Measurements from ENCODE around the gene CDK5R2.

Gene CDK5R2

GRCh38 chr2:218981390-218981880 is 22.0 kb downstream of the CDK5R2 start:
- H3K27ac ChIP-seq: no peak overlapping the region
- TF ChIP-seq ZFX (IDR thresholded peaks at IDR 0.05): no peak
- TF ChIP-seq, protein P1, sequence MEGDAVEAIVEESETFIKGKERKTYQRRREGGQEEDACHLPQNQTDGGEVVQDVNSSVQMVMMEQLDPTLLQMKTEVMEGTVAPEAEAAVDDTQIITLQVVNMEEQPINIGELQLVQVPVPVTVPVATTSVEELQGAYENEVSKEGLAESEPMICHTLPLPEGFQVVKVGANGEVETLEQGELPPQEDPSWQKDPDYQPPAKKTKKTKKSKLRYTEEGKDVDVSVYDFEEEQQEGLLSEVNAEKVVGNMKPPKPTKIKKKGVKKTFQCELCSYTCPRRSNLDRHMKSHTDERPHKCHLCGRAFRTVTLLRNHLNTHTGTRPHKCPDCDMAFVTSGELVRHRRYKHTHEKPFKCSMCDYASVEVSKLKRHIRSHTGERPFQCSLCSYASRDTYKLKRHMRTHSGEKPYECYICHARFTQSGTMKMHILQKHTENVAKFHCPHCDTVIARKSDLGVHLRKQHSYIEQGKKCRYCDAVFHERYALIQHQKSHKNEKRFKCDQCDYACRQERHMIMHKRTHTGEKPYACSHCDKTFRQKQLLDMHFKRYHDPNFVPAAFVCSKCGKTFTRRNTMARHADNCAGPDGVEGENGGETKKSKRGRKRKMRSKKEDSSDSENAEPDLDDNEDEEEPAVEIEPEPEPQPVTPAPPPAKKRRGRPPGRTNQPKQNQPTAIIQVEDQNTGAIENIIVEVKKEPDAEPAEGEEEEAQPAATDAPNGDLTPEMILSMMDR (conservative IDR thresholded peaks at IDR 0.05): no peak

- TF ChIP-seq ZFX (IDR thresholded peaks at IDR 0.05): no peak
- TF ChIP-seq, protein P1 (conservative IDR thresholded peaks at IDR 0.05): no peak
- H3K27ac ChIP-seq: no peak overlapping the region
Observed at GRCh38 chr2:218981881-218982585, 22.6 kb downstream of the CDK5R2 start.

DNA sequence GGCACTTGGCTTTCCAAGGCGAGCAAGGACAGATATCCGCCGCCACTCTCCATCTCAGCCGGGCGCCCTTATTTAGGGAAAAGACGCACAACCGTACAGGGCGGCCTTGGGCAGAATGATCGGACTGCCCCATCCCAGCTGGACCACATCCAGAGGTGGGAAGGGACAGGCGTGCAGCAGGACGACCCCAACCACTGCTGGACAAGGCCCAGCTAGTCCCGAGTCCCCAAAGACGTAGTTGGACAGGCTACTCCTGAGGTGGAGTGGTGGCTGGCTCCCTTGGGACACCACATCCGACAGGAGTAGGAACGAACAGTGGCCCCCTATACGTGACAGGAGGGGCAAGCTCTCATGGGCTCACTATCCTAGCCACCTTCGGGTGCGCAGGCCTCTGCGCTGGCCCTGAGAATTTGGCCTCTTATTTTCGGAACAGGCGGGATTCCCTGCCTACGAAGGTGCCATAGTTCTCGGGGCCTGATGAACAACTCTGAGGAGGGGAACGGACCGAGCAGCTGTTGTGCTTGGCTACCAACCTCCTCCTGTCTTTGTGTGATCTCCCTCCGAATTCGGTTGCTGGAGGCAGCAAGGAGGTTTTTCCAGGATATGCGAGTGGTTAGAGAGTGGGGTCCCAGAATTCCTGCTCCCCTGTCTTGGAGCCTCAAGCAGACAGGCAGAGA is 23.3 kb downstream of the CDK5R2 start:
- no peak for TF ChIP-seq ZFX (IDR thresholded peaks at IDR 0.05)
- TF ChIP-seq, protein P1 (conservative IDR thresholded peaks at IDR 0.05): no peak
- no peak overlapping the region for H3K27ac ChIP-seq

DNA sequence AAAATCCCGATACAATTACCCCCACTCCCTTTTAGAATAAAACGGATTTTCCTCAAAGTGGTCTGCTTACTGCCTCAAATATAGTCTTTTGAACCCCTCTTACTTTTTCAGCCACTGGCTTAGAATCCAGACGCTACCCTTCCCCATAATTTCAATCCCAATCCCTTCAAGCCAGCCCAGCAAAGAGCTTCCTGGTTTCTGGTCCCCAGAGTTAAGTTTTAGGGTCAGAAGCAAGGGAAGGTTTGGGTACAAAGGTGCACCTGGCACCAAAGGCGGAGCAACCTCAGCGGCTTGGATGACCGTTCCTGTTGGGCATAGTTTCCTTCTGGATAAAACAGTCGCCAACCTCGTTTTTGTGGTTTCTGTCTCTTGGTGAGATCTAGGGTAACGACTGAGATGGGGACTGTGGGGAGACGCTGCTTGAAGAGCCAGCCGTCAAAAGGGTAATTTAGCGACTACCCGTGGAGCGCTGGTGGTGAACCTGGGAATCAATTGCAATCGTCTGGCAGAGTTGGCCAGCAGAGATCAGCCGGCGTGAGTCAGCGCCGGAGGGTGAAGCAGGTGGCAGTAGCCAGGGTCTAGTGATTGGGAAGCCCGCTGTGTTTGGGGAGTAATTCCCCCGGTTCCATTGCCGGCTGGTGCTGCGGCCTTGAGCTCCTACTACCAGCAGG is 23.9 kb downstream of the CDK5R2 start:
- H3K27ac ChIP-seq: peak overlapping the region; percentile 69
- TF ChIP-seq, protein P1 (conservative IDR thresholded peaks at IDR 0.05): no peak
- no peak for TF ChIP-seq ZFX (IDR thresholded peaks at IDR 0.05)

DNA sequence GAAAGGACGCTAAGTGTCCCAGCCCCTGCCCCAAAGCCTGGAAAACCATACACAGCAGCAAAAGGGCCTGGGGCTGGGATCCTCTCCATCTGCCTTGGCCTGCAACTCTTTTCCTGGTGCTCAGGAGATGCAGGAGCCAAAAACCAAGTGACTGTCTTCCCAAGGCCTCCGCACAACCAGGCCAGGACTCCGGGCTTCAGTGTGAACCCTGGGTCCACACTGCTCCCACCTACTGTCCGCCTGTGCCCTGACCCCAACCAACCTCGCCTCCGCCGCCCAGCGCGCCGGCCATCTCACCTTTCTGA is 24.4 kb downstream of the CDK5R2 start:
- TF ChIP-seq, protein P1 (conservative IDR thresholded peaks at IDR 0.05): no peak
- no peak; the same call in 1 of the 2 replicates for TF ChIP-seq ZFX (IDR thresholded peaks at IDR 0.05)
- H3K27ac ChIP-seq: peak overlapping the region; percentile 69

- TF ChIP-seq, protein P1 (conservative IDR thresholded peaks at IDR 0.05): no peak
- 0 out of 2 replicates have a peak, but pooled peaks have one; percentile 47 for TF ChIP-seq ZFX (IDR thresholded peaks at IDR 0.05)
- peak overlapping the region; percentile 69 for H3K27ac ChIP-seq
Observed at GRCh38 chr2:218984239-218985020, 25.0 kb downstream of the CDK5R2 start.

Data from C4-2B (cell line).